ENCODE results near the gene MOV10L1. TPM values are rescaled to one million over a fixed set of nuclear protein-coding genes. Genes with fewer than 3 reads are reported as not detected.

MOV10L1 gene
- total and polyA plus RNA-seq, 2 experiments from 2014 or later = 0.73 to 1.8 TPM

GRCh38 chr22:50114221-50115021 is 24.6 kb downstream of the MOV10L1 start:
- Mint-ChIP-seq H3K27ac (no peak overlapping the region), H3K27me3 (ENCODE audit: insufficient read depth, low read depth, poor library complexity) (peaks cover 7% of the 10 kb centered on the region), H3K36me3 (ENCODE audit: low read depth) (no peaks in the 10 kb centered on the region), H3K9me3 (no peaks in the 10 kb centered on the region; the same call in 2 of the 3 replicates), H3K4me1 (peaks cover 13% of the 10 kb centered on the region), H3K4me3 (no peak overlapping the region)
- no peak overlapping the region for H3K4me3 ChIP-seq
- H3K4me1 ChIP-seq (ENCODE audit: insufficient read depth) = no peaks in the 10 kb centered on the region
- TF ChIP-seq POLR2AphosphoS5 (IDR thresholded peaks at IDR 0.05; ENCODE audit: low read depth) = no peak
- no peak for TF ChIP-seq ZNF331 (CRISPR knock-in tag; IDR thresholded peaks at IDR 0.05; ENCODE audit: low read depth)
- TF ChIP-seq ZNF114 (CRISPR knock-in tag; IDR thresholded peaks at IDR 0.05) = no peak
- no peak for TF ChIP-seq ETS1 (IDR thresholded peaks at IDR 0.05)
- TF ChIP-seq NANOG (IDR thresholded peaks at IDR 0.05; ENCODE audit: borderline replicate concordance) = no peak
- no peak for TF ChIP-seq CREB1 (CRISPR knock-in tag; IDR thresholded peaks at IDR 0.05; ENCODE audit: low read depth)
- no peak for TF ChIP-seq STAT1 (IDR thresholded peaks at IDR 0.05; ENCODE audit: unreplicated experiment)
- no peak for TF ChIP-seq JUNB (IDR thresholded peaks at IDR 0.05; ENCODE audit: unreplicated experiment)
- TF ChIP-seq EZH2phosphoT487 (IDR thresholded peaks at IDR 0.05; ENCODE audit: unreplicated experiment) = no peak
- TF ChIP-seq EZH2 (IDR thresholded peaks at IDR 0.05; ENCODE audit: low read depth, unreplicated experiment) = no peak
- TF ChIP-seq, protein P1, sequence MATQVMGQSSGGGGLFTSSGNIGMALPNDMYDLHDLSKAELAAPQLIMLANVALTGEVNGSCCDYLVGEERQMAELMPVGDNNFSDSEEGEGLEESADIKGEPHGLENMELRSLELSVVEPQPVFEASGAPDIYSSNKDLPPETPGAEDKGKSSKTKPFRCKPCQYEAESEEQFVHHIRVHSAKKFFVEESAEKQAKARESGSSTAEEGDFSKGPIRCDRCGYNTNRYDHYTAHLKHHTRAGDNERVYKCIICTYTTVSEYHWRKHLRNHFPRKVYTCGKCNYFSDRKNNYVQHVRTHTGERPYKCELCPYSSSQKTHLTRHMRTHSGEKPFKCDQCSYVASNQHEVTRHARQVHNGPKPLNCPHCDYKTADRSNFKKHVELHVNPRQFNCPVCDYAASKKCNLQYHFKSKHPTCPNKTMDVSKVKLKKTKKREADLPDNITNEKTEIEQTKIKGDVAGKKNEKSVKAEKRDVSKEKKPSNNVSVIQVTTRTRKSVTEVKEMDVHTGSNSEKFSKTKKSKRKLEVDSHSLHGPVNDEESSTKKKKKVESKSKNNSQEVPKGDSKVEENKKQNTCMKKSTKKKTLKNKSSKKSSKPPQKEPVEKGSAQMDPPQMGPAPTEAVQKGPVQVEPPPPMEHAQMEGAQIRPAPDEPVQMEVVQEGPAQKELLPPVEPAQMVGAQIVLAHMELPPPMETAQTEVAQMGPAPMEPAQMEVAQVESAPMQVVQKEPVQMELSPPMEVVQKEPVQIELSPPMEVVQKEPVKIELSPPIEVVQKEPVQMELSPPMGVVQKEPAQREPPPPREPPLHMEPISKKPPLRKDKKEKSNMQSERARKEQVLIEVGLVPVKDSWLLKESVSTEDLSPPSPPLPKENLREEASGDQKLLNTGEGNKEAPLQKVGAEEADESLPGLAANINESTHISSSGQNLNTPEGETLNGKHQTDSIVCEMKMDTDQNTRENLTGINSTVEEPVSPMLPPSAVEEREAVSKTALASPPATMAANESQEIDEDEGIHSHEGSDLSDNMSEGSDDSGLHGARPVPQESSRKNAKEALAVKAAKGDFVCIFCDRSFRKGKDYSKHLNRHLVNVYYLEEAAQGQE (IDR thresholded peaks at IDR 0.05; ENCODE audit: unreplicated experiment) = no peak
- TF ChIP-seq, protein P2, sequence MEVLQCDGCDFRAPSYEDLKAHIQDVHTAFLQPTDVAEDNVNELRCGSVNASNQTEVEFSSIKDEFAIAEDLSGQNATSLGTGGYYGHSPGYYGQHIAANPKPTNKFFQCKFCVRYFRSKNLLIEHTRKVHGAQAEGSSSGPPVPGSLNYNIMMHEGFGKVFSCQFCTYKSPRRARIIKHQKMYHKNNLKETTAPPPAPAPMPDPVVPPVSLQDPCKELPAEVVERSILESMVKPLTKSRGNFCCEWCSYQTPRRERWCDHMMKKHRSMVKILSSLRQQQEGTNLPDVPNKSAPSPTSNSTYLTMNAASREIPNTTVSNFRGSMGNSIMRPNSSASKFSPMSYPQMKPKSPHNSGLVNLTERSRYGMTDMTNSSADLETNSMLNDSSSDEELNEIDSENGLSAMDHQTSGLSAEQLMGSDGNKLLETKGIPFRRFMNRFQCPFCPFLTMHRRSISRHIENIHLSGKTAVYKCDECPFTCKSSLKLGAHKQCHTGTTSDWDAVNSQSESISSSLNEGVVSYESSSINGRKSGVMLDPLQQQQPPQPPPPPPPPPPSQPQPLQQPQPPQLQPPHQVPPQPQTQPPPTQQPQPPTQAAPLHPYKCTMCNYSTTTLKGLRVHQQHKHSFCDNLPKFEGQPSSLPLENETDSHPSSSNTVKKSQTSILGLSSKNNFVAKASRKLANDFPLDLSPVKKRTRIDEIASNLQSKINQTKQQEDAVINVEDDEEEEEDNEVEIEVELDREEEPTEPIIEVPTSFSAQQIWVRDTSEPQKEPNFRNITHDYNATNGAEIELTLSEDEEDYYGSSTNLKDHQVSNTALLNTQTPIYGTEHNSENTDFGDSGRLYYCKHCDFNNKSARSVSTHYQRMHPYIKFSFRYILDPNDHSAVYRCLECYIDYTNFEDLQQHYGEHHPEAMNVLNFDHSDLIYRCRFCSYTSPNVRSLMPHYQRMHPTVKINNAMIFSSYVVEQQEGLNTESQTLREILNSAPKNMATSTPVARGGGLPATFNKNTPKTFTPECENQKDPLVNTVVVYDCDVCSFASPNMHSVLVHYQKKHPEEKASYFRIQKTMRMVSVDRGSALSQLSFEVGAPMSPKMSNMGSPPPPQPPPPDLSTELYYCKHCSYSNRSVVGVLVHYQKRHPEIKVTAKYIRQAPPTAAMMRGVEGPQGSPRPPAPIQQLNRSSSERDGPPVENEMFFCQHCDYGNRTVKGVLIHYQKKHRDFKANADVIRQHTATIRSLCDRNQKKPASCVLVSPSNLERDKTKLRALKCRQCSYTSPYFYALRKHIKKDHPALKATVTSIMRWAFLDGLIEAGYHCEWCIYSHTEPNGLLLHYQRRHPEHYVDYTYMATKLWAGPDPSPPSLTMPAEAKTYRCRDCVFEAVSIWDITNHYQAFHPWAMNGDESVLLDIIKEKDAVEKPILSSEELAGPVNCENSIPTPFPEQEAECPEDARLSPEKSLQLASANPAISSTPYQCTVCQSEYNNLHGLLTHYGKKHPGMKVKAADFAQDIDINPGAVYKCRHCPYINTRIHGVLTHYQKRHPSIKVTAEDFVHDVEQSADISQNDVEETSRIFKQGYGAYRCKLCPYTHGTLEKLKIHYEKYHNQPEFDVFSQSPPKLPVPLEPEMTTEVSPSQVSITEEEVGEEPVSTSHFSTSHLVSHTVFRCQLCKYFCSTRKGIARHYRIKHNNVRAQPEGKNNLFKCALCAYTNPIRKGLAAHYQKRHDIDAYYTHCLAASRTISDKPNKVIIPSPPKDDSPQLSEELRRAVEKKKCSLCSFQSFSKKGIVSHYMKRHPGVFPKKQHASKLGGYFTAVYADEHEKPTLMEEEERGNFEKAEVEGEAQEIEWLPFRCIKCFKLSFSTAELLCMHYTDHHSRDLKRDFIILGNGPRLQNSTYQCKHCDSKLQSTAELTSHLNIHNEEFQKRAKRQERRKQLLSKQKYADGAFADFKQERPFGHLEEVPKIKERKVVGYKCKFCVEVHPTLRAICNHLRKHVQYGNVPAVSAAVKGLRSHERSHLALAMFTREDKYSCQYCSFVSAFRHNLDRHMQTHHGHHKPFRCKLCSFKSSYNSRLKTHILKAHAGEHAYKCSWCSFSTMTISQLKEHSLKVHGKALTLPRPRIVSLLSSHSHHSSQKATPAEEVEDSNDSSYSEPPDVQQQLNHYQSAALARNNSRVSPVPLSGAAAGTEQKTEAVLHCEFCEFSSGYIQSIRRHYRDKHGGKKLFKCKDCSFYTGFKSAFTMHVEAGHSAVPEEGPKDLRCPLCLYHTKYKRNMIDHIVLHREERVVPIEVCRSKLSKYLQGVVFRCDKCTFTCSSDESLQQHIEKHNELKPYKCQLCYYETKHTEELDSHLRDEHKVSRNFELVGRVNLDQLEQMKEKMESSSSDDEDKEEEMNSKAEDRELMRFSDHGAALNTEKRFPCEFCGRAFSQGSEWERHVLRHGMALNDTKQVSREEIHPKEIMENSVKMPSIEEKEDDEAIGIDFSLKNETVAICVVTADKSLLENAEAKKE (CRISPR knock-in tag; IDR thresholded peaks at IDR 0.05) = no peak
- H3F3A ChIP-seq (replicated peaks; ENCODE audit: low read depth) = no peaks in the 10 kb centered on the region
- no peak for ATAC-seq
- H3K79me2 ChIP-seq (replicated peaks; ENCODE audit: insufficient read depth) = no peaks in the 10 kb centered on the region
- H3K9me2 ChIP-seq (ENCODE audit: insufficient read depth) = no peaks in the 10 kb centered on the region
- H4K20me1 ChIP-seq (replicated peaks; ENCODE audit: insufficient read depth) = no peaks in the 10 kb centered on the region
- no peaks in the 10 kb centered on the region for H3K27me3 ChIP-seq (ENCODE audit: insufficient read depth)
- H3K36me3 ChIP-seq (ENCODE audit: insufficient read depth) = no peaks in the 10 kb centered on the region
- H3K27ac ChIP-seq (ENCODE audit: low read depth) = no peak overlapping the region
- H2AFZ ChIP-seq = no peak overlapping the region
- H3K4me2 ChIP-seq = no peak overlapping the region
- DNase-seq (ENCODE audit: low spot score) = no peak

Data from GM23338 (cell line).